A673 (cell line): ENCODE data around the gene CHD1L. TPM values are rescaled to one million over a fixed set of nuclear protein-coding genes. Genes with fewer than 3 reads are reported as not detected.

Source experiments
- BruUV-seq: library from RNA; stranded (reverse); fragments of 400-500 nt; replicated peaks from 2 replicates; lab custom pipeline; 2021; lab: Mats Ljungman, UMichigan
- CTCF ChIA-PET: fragments of 300-600 bp; sonication (Branson Sonifier 250); formaldehyde crosslinking; loops from one replicate; lab custom pipeline; 2022; ENCODE audit warnings: antibody characterized with exemption; lab: Charles Lee
- POLR2A ChIA-PET: fragments of 300-600 bp; sonication (Branson Sonifier 250); formaldehyde crosslinking; loops from one replicate; lab custom pipeline; 2022; ENCODE audit warnings: antibody characterized with exemption; ENCODE audit not compliant: low non-redundant PET; lab: Charles Lee
- DNase-seq: peaks from one replicate; pipeline ENCODE4 v3.0.0-alpha.2; 2015; ENCODE audit warnings: low spot score
- H3K27ac ChIP-seq: fragments of 200-600 bp; sonication (generic); 2 replicates; pipeline ENCODE4 v1.5.1; 2016; ENCODE audit warnings: mixed run types, low read depth, mild to moderate bottlenecking, mixed read lengths, antibody characterized with exemption, low read length; ENCODE audit not compliant: poor library complexity, severe bottlenecking
- H3K27me3 ChIP-seq: fragments of 200-600 bp; sonication (generic); replicated peaks from 2 replicates; pipeline ENCODE4 v1.6.1; 2017; ENCODE audit warnings: mixed run types, low read depth, mild to moderate bottlenecking, mixed read lengths, antibody characterized with exemption, low read length; ENCODE audit not compliant: insufficient read depth, poor library complexity
- H3K36me3 ChIP-seq: fragments of 200-600 bp; sonication (generic); 2 replicates; pipeline ENCODE4 v1.6.1; 2016; ENCODE audit warnings: mixed run types, mild to moderate bottlenecking, mixed read lengths, antibody characterized with exemption, low read length; ENCODE audit not compliant: insufficient read depth, poor library complexity, severe bottlenecking
- H3K4me1 ChIP-seq: fragments of 200-600 bp; sonication (generic); 2 replicates; pipeline ENCODE4 v1.6.1; 2017; ENCODE audit warnings: mixed run types, mild to moderate bottlenecking, mixed read lengths, antibody characterized with exemption, low read length; ENCODE audit not compliant: insufficient read depth, poor library complexity, severe bottlenecking
- H3K4me3 ChIP-seq: fragments of 200-600 bp; sonication (generic); 2 replicates; pipeline ENCODE4 v1.5.1; 2016; ENCODE audit warnings: low read depth, mixed run types, mild to moderate bottlenecking, mixed read lengths, low read length; ENCODE audit not compliant: poor library complexity, severe bottlenecking
- H3K9me3 ChIP-seq: fragments of 200-600 bp; sonication (generic); 2 replicates; pipeline ENCODE4 v1.6.1; 2016; ENCODE audit warnings: mixed run types, low read depth, mild to moderate bottlenecking, mixed read lengths, antibody characterized with exemption, low read length; ENCODE audit not compliant: poor library complexity, severe bottlenecking
- EZH2 ChIP-seq: fragments of 200-600 bp; sonication (generic); IDR thresholded peaks from 2 replicates; pipeline ENCODE4 v1.6.1; 2017; ENCODE audit warnings: borderline replicate concordance, low read depth, mild to moderate bottlenecking, mixed read lengths, antibody characterized with exemption, low read length; ENCODE audit not compliant: poor library complexity, severe bottlenecking
- intact Hi-C: fragments of 100-400 bp; cut with micrococcal nuclease; formaldehyde crosslinking; loops from one replicate; pipeline ENCODE4 v1.10.0; 2022; ENCODE audit not compliant: unreplicated experiment
- total RNA-seq: library from RNA; stranded (reverse); gene quantifications from 2 replicates; pipeline ENCODE4 v1.2.3, GENCODE V29; 2021
- TF ChIP-seq, protein P1 (sequence below): fragments of 300-800, 200-600 bp; sonication (generic); conservative IDR thresholded peaks from 2 replicates; pipeline ENCODE4 v1.5.1; 2017; ENCODE audit warnings: low read depth, mild to moderate bottlenecking, antibody characterized with exemption, low read length, moderate library complexity, mixed read lengths

Gene CHD1L
- total RNA-seq, 1 experiment from 2014 or later = 64.5 TPM

DNA sequence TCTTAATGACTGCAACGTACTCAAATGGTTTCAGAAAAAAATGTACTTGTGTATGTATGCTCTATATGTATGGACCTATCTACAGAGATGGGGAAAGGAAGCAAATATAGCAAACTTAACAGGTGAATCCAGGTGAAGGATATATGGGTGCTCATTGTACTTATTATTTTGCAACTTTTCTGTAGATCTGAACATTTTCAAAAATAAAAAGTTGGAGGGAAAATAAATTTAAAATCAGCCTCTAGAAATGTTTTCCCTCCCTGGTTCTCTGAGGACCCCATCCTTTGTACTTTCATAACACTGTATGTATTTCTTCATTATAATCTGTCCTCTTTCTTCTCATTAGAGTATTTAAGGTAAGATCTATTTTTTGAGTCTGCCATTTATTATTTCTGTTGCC is 35.3 kb upstream of the CHD1L start:
- H3K4me3 ChIP-seq = no peak overlapping the region
- POLR2A ChIA-PET = no interaction called here
- BruUV-seq = no TSS peak
- CTCF ChIA-PET = no interaction called here
- H3K9me3 ChIP-seq = no peaks in the 10 kb centered on the region
- no peaks in the 10 kb centered on the region for H3K4me1 ChIP-seq
- no peaks in the 10 kb centered on the region for H3K27me3 ChIP-seq
- no peak for DNase-seq
- intact Hi-C loops = no loop called here
- no peak for TF ChIP-seq EZH2
- TF ChIP-seq, protein P1, sequence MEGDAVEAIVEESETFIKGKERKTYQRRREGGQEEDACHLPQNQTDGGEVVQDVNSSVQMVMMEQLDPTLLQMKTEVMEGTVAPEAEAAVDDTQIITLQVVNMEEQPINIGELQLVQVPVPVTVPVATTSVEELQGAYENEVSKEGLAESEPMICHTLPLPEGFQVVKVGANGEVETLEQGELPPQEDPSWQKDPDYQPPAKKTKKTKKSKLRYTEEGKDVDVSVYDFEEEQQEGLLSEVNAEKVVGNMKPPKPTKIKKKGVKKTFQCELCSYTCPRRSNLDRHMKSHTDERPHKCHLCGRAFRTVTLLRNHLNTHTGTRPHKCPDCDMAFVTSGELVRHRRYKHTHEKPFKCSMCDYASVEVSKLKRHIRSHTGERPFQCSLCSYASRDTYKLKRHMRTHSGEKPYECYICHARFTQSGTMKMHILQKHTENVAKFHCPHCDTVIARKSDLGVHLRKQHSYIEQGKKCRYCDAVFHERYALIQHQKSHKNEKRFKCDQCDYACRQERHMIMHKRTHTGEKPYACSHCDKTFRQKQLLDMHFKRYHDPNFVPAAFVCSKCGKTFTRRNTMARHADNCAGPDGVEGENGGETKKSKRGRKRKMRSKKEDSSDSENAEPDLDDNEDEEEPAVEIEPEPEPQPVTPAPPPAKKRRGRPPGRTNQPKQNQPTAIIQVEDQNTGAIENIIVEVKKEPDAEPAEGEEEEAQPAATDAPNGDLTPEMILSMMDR = no peak
- H3K27ac ChIP-seq = no peak overlapping the region
- no peaks in the 10 kb centered on the region for H3K36me3 ChIP-seq

DNA sequence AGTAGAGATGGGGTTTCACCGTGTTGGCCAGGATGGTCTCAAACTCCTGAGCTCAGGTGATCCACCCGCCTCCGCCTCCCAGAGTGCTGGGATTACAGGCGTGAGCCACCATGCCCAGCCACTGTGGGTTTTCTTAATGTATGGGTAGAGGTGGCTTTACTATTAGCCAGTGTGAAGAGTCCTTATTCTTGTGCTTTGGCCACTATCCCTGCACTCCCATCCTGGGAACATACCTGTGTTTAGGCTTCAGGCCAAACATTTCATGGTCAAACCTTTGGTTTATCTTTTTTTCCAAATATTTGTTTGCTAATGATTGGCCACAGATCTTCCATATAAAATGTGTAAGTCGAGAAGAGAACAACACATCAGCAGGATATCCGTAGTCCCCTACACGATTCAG is 33.9 kb upstream of the CHD1L start:
- TF ChIP-seq, protein P1 = no peak
- TF ChIP-seq EZH2 = no peak
- ChIA-PET POLR2A (no interaction called here), CTCF (no interaction called here)
- Histone ChIP-seq H3K4me3 (no peak overlapping the region), H3K4me1 (no peaks in the 10 kb centered on the region), H3K36me3 (no peaks in the 10 kb centered on the region), H3K27me3 (no peaks in the 10 kb centered on the region), H3K27ac (no peak overlapping the region), H3K9me3 (no peaks in the 10 kb centered on the region)
- no TSS peak for BruUV-seq
- DNase-seq = no peak
- intact Hi-C loops = no loop called here

DNA sequence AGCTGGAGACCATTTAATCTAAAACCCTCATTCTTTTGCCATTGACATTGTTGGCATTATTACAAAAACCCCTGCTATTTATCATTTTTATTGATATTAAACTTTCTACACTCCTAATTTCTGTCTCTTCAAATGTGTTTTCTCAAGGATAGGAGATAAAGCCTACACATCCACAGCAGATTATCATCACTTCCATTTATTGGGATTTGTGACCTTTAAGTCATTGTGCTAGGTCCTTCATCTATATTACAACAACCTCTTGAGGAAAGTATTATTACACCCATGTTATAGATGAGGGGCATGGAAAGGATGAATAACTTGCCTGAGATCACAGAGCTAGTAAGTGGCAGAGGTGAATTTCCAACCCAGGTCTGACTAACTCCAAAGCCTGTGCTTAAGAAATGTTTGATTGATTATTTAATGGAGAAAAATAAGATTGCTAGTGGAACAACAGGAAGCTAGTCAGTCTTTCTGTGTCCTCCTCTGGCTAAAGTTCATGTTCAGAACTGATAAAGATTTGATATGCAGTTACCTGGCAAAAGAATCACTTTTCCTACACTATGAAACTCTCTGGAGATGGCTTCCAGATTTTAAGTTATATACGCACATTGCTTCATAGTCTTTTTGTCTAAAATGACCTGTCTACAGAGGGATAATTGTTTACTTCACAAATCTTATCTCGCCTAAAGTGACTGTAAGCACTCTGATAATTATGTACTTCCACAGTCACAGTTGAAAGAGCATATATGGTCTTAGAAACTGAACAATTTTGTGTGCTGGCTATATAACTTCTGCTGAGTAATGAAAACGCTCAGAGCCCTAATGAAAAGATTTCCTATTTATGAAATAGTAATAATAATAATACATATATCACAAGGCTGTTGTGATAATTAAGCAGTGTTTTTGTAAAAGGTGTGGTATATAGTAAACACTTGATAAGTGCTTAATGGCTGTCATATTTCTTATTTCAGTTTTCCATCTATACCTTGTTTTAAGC is 32.4 kb upstream of the CHD1L start:
- CTCF ChIA-PET = no interaction called here
- DNase-seq = no peak

More for the DNA sequence above, 32.4 kb upstream of the CHD1L start:
- intact Hi-C loops = no loop called here
- no peak overlapping the region for H3K4me3 ChIP-seq
- no peaks in the 10 kb centered on the region for H3K27me3 ChIP-seq
- POLR2A ChIA-PET = no interaction called here
- no TSS peak for BruUV-seq
- H3K27ac ChIP-seq = no peak overlapping the region
- H3K4me1 ChIP-seq = no peaks in the 10 kb centered on the region
- H3K9me3 ChIP-seq = no peaks in the 10 kb centered on the region
- TF ChIP-seq, protein P1 = no peak
- no peak for TF ChIP-seq EZH2
- H3K36me3 ChIP-seq = no peaks in the 10 kb centered on the region
